GF-D8 (cell line): ENCODE results near the gene TMC1.
"Not testable (repeated sequence)": the region's sequence is repeated elsewhere in the genome, so short reads cannot be mapped to it uniquely, and the experiment has no call there.

Experiments used
- DNase-seq: peaks from one replicate; lab custom pipeline; 2025; lab: John Stamatoyannopoulos, UW

The TMC1 gene

DNA sequence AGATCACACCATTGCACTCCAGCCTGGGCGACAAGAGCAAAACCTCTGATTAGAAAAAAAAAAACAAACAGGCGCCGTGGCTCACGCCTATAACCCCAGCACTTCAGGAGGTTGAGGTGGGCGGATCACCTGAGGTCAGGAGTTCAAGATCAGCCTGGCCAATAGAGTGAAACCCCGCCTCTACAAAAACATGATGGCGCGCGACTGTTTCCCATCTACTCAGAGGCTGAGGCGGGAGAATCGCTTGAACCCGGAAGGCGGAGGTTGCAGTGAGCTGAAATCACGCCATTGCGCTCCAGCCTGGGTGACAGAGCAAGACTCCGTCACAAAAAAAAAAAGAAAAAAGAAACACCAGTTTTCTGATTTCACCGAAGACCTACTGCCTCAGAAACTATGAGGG lies at the start of gene TMC1:
Gene TMC1 (plus strand): TSS at position 193 of the 400 bp plus-strand sequence. CDS start 127,041 bp downstream, outside the sequence.
- DNase-seq: not testable (repeated sequence)

DNA sequence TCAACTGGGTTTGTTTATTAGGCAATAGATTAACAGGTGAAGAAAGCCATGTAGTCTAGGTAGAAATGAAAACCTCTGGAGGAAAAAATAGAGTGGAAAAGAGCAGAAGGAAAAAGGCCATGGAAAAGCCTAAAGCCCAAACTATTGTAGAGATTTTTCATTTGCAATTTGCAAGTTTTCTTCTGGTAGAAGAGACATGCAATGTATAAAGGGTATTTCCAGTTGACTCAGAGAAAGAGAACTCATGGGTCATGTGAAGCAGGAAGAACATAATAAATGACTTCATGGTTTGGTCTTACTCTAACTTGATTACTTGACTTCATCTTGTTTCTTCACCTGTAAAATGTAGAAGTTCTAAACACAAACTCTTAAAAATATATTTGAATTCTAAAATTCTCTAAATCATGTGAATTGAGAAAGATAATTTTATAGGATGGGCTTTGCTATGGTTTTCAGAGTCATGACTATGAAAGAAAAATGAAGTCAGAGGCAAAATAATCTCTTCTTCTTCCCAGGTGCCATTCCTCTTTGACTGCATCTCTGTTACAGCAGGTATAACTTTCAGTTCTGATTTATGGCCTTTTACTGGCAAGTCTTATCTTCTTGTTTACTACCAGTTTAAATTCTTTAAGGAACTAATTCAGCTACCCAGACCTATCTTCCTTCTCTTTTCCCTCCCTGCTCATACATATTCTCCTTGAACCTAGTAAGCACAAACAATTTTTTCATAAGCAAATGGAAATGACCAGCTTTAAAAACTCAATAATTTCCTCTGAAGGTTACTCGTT lies 47.7 kb upstream of the TMC1 start:
- no peak for DNase-seq

DNA sequence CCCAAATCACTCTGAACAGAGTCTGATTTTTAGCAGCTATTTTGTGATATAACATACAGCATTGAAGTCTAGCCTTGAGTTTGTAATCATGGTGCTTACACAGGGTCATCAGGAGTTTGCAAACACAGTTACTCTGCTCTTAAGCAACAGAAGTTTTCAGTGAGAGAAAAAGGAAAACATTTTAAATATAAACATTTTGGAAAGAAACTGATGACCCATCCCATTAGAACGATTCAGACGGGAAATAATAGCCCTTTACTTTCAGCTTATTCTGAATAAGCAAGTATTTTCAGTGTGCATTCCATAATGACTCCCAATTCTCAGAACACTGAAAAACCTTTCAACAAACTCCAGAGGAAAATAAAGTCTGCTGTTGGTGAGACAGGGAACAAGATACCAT lies 46.7 kb upstream of the TMC1 start:
- DNase-seq: no peak

DNA sequence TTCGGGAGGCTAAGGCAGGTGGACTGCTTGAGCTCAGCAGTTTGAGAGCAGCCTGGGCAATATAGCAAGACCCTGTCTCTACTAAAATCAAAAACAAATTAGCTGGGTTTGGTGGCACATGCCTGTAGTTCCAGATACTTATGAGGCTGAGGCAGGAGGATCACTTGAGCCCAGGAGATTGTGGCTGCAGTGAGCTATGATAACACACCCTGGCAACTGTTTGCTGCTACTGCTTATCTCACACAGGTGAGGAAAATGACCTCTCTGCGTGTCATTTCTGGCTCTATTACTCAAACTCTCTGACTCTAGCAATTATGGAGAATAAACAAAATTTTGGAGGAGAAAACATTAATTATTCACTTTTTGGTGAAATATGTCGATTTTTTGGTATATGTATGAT lies 45.3 kb upstream of the TMC1 start:
- no peak for DNase-seq

DNA sequence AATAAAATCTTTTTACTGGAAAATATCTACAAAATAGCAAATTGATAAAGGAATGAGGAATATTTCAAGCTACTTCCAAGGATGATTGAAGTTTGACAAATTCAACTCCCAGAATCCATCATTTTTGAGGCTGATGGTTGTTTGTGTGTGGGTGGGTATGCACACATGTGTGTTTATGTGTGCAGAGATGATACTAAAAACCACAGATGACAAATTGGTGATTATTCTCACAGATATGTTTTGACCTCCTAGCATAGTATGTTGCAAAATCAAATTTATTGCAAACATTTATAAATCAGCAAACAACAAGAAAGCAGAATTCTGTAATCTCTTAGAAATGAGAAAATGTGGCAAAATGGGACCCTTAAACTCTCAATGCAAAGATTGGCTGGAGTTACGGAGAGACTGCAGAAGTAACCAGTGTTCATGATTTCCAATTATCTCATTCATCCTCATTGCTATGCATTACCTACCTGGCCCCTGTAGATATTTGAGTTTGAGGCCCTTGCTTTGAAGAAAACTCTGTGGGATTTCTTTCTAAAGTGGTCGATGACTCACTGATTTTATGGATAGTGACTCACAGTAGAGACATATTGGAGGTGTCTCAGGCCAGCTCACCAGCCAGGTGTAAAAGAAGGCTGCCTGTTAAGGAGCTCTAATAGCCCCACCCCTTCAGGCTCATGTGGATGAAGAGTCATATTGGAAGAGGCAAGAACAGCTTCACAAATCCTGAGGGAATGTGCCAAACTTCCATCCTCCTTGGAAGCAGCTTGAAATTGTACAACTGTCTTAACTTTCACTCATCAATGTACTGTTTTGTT lies 44.6 kb upstream of the TMC1 start:
- DNase-seq: no peak

DNA sequence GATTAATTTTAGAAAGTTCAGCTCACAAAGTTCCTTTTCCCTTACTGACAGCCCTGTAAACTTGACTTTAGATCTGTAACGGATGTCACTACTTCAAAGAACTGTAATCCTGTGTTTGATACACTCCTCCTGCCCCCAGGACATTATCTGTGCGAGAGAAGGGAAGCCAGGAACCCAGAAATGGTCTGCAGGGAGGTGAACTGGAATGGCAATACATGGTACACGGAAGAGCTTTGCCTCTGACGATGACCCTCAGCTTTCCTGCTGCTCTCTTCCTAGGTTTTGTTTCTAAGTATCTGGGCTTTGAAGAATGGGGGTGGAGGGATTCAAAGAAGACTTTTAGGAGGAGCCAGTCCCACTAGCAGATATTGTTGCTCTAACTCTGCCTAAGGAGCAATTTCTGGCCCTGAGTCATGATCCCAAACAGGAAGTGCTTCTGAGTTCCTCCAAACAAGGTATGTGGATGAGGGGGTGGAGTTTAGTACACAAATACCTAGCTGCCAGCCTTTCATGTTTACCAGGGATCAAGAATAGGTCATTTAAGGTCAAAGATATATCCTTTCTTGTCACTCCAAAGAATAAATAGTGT lies 43.4 kb upstream of the TMC1 start:
- DNase-seq: no peak

DNA sequence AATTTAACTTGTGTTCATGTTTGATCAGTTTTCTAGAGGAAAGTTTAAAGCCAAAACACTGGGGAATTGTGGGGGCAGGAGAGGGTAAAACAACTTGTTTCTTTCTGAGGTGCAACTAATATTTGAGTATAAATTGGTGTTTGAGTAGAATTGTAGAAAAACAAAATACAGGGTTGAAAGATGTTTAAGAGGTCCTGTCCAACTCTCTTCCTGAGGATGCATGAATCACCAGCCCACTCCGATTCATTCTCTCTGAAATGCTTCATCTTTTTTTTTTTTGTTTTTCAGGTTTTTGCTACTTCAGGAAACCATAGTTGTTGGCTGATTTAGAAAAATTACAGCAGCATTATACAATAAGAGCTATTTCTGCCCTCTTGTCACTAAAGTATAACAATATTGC lies 42.4 kb upstream of the TMC1 start:
- DNase-seq: no peak

DNA sequence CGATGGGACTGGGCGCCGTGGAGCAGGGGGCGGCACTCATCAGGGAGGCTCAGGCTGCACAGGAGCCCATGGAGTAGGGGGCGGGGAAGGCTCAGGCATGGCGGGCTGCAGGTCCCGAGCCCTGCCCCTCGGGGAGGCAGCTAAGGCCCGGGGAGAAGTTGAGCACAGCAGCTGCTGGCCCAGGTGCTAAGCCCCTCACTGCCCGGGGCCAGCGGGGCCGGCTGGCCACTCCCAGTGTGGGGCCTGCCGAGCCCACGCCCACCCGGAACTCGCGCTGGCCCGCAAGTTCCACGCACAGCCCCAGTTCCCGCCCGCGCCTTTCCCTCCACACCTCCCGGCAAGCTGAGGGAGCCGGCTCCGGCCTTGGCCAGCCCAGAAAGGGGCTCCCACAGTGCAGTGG lies 41.1 kb upstream of the TMC1 start:
- not testable (repeated sequence) for DNase-seq

DNA sequence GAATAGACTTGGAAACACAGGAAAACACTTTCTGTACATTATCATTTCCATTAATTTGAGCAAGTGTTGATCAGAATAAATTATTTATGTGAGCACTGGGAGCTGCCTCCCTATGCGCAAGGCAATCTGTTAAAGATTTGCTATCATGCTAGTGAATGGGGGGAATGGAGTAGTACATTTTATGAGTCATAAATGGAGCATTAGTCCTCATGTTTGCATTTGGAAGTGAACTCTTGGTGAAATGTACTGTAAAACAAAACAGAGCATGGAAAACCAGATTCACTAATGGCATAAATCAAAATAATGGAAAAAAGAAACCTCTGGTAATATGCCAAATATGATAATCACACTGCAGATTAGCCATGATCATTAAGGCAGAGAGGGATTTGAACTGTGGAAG lies 40.5 kb upstream of the TMC1 start:
- DNase-seq: no peak

DNA sequence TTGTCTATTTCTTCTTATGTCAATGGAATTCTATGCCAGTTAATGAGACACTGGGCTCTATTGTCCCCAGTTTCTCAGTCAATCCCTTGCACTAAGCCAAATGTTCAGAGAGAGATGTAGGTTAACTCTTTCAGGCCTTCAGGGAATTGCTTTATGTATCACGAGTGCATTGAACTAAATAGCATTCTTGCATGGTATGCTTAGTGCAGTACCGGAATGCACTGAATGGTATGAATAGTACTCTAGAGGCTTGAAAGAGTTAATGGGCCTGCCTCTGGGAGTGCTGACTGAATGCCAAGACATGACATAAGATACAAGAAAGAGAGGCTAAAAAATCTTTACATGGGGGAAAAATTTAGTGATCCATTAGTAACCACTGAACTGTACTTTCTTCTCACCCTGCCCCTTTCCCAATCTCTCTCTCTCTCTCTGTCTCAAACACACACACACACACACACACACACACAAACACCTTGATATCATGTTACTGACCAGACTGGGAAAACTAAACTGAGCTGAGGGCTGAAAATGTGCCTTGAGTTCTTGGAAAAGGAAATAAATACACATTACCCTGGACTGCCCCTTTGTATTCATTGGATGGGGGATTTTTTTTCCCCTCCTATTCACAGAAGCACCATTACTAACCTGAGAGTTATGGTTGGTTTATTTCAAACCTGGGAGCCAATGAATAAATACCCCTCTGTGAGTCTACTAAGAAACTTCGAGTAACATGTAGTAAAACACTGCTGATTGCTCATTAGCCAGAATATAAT lies 35.4 kb upstream of the TMC1 start:
- no peak for DNase-seq

DNA sequence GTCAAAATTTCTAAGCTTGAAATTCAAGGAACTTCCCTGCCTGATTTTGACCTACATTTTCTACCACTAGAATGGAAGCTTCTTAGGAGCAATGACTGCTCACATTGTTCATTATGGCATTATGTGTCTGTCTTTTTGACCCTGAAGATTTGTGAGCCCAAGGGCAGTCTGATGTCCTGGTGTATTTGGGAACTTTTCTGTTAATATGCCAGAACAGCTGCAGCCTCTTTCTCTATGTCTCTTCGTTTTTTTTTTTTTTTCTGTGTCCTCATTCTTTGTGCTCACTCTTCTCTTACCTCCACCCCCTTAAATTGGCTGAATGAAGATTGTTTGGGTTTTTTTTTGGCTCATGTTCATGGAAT lies 34.8 kb upstream of the TMC1 start:
- no peak for DNase-seq

DNA sequence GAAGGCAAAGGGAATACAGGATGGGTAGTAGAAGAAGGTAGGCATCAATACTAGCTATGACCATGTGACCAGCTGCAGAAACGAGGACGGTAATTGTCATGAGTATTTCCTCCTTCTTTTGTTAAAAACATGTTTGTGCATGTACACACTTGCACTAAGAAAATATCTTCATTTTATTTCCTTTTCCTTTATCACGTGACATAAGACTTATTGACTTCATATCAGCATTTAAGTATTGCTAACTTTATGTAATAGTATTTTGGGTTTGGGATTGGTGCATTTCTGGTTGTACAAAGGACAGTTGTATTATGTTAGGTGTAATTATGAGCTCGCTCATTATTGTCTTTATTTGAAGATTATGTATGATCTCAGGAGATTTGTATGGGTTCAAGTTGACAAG lies 33.7 kb upstream of the TMC1 start:
- DNase-seq: not testable (repeated sequence)

DNA sequence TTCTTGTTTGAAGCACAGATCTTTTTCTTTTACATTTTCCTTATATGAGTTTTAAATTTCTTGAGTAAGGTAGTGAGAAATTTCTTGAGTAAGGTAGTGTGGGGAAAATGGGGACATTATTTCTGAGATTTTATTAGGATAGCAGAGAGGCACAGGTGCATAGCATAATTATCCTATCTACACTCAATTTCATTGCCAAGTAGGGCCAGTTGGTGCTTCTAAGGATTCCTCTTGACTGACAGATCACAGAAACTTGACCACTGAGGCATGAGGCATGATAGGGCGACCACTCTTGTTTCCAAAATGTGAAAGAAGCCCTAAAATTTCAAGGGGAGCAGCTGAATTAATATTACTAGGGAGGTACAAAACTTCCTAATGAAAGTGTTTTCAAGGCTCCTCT lies 31.4 kb upstream of the TMC1 start:
- no peak for DNase-seq

DNA sequence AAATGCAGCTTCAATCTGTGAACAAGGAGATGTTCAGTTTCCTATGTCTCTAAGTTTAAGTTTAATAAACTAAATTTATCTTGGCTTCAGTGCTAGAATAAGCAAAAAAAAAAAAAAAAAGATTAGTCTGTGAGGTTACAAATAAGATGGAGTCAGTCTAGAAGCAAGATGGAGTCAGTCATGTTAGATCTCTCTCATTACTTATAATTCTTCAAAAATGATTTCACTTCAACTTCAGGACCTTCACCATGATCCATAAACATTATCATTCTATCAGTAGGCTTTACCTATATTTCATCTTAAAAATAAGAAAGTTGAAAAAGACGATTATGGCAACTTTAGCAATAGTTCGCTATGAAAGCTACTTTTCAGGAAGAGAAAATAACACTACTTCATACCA lies 30.2 kb upstream of the TMC1 start:
- no peak for DNase-seq

DNA sequence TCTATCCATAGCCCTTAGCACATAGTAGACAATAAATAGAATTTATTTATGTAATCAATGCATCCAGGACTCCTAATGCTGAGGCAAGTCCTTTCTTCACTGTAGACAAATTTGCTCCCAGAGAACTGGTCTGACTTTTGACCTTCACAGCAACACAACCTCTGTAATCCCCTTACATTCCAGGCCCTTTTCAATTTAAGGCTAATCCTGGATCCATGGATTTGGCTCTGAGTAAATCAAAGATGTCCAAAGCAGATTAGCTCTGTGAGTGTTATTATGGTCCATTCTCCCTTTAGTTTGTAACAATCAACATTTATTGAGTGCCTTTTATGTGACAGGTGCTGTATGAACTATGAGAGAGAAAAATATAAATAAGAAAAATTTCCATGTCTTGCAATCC lies 27.4 kb upstream of the TMC1 start:
- DNase-seq: no peak

DNA sequence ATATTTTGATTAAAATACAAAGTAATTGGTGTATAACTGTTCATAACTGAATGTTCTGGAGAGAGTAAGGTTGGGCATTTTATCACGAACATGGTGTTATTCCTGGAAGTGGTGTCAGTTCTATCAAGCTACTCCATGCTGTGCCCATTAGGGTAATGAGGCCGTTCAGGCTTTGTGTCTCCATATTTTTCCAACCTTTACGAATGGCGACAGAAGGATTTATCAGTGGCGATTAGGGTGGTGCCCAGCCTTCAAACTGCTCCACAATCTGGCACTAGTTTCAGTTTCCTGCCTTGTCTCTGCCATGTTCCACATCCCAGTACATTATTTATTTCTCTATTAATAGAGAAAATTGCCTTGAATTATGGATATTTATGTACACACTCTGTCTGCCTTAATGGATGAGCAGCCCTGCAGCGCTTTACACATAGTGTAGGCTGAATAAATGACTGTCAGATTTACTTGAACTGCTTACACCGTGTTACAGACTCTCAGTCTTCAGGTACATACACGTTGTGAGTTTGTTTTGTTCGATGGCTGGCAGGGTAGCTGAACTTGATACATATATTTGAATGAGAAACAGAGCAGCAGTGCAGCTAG lies 23.9 kb upstream of the TMC1 start:
- no peak for DNase-seq

DNA sequence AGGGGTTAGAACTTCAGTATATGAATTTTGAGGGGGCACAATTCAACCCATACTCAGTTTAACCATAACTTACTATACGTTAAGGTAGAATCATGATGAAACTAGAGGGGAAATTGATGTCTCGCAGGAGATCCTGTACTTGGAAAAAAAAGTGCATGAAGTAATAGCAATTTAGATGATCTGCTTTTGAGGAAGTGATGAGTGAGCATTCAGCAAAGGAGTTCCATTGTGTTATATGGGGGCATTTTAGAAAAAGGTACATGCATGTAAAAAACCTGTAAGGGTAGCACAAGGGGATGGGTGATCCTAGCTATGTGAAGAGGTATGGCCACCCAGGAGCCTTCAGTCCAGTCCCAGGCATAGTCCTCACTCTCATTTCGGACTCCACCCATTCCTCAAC lies 14.8 kb upstream of the TMC1 start:
- DNase-seq: no peak

DNA sequence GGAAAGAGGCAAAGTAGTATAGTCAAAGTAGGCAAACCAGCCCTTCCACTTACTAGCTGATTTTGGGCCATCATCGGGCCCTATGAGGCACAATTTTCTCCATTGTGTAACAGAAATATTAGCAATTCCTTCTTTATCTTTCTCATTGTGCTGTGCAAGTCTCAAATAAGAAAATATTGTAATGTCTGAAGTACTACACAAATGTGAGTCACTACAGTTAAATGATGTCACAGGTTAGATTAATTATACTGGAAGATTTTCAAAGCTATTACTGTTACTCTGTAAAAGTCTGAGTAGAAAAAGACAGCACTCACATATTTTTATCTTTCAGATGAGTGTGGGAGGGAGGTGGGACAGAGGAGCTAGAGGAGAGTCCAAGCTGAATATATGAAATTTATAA lies 12.4 kb upstream of the TMC1 start:
- DNase-seq: no peak

DNA sequence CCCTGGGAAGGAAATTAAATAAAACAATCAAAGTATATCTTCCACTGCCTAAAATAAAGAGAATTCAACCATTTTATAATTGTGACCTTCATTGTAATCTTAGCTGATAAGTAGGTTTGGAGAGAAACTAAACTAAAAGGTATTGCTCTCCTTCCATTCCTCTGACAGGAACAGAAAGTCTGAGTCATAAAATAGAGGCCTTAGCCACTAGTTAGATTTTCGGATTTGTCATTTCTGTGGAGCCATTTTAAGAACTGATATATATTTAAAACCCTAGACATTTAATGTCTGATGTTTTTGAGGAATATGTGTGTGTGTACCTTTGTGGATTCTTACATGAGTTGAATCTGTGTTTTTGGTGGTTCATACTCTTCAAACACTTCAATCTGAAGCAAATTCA lies 11.8 kb upstream of the TMC1 start:
- DNase-seq: no peak

DNA sequence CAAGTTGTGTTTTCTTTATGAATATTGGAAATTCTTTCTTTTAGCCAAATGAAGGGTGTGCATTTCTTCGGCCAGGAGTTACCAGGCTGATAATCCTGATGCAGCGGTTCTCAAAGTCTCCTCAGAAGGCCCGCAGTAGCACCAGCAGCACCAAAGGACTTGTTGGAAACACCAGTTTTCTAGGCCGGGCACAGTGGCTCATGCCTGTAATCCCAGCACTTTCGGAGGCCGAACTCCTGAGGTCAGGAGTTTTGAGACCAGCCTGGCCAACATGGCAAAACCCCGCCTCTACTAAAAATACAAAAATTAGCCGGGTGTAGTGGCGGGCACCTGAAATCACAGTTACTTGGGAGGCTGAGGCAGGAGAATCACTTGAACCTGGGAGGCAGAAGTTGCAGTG lies 397 bp upstream of the TMC1 start:
- not testable (repeated sequence) for DNase-seq

DNA sequence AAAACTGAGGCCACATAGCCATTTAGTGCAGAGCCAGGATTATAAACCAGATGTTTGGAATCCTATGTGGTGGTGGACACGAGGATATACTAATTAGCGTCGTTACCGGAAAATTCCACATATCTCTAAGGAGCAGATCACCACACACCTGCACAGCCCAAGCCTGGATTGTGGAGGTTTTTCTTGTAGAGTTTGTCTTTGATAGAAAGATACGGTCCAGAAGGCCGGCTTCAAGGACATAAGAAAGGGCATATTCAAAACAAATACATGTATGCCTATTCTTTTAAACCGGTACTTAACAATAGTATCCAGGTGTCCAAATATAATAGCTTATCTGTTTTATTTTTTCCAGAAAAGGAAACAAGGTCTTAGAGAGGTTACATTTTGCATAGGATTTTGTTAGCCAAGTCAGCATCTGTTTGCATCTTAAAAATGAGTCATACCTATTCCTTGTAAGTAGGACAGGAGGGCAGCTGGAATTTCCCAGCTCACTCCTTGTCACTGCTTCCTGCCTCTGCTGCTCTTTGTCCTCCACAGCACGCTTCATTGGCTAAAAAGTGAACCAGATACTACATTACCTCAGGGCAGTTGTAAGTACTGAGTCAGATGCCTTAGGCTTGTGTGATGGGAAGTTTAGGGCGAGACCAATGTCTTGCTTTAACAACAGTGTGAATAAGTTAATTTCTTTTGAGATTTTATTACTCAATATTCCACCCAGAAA lies 3.6 kb downstream of the TMC1 start:
- no peak for DNase-seq
